Karpas-422 (cell line): ENCODE data around the gene GUCA1A. TPM values are rescaled to one million over a fixed set of nuclear protein-coding genes. Genes with fewer than 3 reads are reported as not detected.
A peak's percentile ranks its signal among the peaks of the same experiment; 100 is the strongest.
"Not testable (repeated sequence)": the region's sequence is repeated elsewhere in the genome, so short reads cannot be mapped to it uniquely, and the experiment has no call there.

Experiments
- DNase-seq: peaks from one replicate; pipeline ENCODE4 v3.0.0-alpha.2; 2015
- H2AFZ ChIP-seq: fragments of 200-600 bp; sonication (generic); 2 replicates; pipeline ENCODE4 v1.6.1; 2014; ENCODE audit warnings: antibody characterized with exemption, low read length, mixed read lengths
- H3K27ac ChIP-seq: fragments of 200-600 bp; sonication (generic); 2 replicates; pipeline ENCODE4 v1.5.1; 2014; ENCODE audit warnings: mild to moderate bottlenecking, low read length, moderate library complexity
- H3K27me3 ChIP-seq: fragments of 200-600 bp; sonication (generic); 2 replicates; pipeline ENCODE4 v1.6.1; 2014; ENCODE audit warnings: low read length, mixed read lengths
- H3K36me3 ChIP-seq: fragments of 200-600 bp; sonication (generic); 2 replicates; pipeline ENCODE4 v1.6.1; 2014; ENCODE audit warnings: low read length, mixed read lengths; ENCODE audit not compliant: insufficient read depth
- H3K4me1 ChIP-seq: fragments of 200-600 bp; sonication (generic); 2 replicates; pipeline ENCODE4 v1.6.1; 2014; ENCODE audit warnings: mild to moderate bottlenecking, low read length, mixed read lengths
- H3K4me2 ChIP-seq: fragments of 200-600 bp; sonication (generic); 2 replicates; pipeline ENCODE4 v1.6.1; 2014; ENCODE audit warnings: low read length, low read depth, mild to moderate bottlenecking; ENCODE audit not compliant: poor library complexity, severe bottlenecking
- H3K4me3 ChIP-seq: fragments of 200-600 bp; sonication (generic); 2 replicates; pipeline ENCODE4 v1.5.1; 2014; ENCODE audit warnings: mild to moderate bottlenecking, antibody characterized with exemption, low read length, mixed read lengths
- H3K79me2 ChIP-seq: fragments of 200-600 bp; sonication (generic); 2 replicates; pipeline ENCODE4 v1.6.1; 2014; ENCODE audit warnings: mild to moderate bottlenecking, low read length, mixed read lengths
- H3K9ac ChIP-seq: fragments of 200-600 bp; sonication (generic); 2 replicates; pipeline ENCODE4 v1.6.0; 2014; ENCODE audit warnings: low read length
- H3K9me2 ChIP-seq: fragments of 200-600 bp; sonication (generic), shearing (Covaris generic); replicated peaks from 2 replicates; pipeline ENCODE4 v1.6.0; 2014; ENCODE audit warnings: mild to moderate bottlenecking, low read length, moderate library complexity; ENCODE audit not compliant: insufficient read depth
- H3K9me3 ChIP-seq: fragments of 300-700, 200-600 bp; sonication (generic); 2 replicates; pipeline ENCODE4 v1.6.1; 2014; ENCODE audit warnings: low read length, mixed read lengths
- H4K20me1 ChIP-seq: fragments of 200-600 bp; sonication (generic); 2 replicates; pipeline ENCODE4 v1.6.1; 2014; ENCODE audit warnings: mild to moderate bottlenecking, antibody characterized with exemption, low read length, low read depth; ENCODE audit not compliant: insufficient read depth
- total RNA-seq: library from RNA; depleted of rRNA; stranded (reverse); fragments of >200 nt; shearing (Covaris generic); gene quantifications from 2 replicates; pipeline ENCODE4 v1.2.3, GENCODE V29; 2014; ENCODE audit warnings: low replicate concordance

GUCA1A gene
- total RNA-seq, 1 experiment from 2014 or later, result not detected

DNA sequence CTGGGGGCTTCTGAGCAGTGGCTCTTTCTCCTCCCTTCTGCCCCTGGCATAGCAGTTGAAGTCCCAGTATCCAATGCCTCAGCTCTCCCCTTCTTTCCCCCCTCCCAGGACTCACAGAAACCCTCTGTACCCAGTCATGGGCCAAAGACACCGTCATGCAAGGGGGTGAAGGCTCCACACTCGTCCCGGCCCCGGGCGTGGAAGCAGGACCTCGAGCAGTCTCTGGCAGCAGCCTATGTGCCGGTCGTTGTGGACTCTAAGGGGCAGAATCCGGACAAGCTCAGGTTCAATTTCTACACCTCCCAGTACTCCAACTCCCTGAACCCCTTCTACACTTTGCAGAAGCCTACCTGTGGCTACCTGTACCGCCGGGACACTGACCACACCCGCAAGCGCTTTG, 10.4 kb upstream of the GUCA1A start:
- Histone ChIP-seq H3K9me2 (no peaks in the 10 kb centered on the region), H3K4me1 (peaks cover 9% of the 10 kb centered on the region), H3K36me3 (no peaks in the 10 kb centered on the region), H4K20me1 (no peaks in the 10 kb centered on the region), H3K27ac (no peak overlapping the region), H3K4me3 (no peak overlapping the region), H3K9me3 (no peaks in the 10 kb centered on the region), H3K79me2 (no peaks in the 10 kb centered on the region), H2AFZ (no peak overlapping the region), H3K9ac (no peak overlapping the region), H3K27me3 (no peaks in the 10 kb centered on the region), H3K4me2 (no peak overlapping the region)
- no peak for DNase-seq

DNA sequence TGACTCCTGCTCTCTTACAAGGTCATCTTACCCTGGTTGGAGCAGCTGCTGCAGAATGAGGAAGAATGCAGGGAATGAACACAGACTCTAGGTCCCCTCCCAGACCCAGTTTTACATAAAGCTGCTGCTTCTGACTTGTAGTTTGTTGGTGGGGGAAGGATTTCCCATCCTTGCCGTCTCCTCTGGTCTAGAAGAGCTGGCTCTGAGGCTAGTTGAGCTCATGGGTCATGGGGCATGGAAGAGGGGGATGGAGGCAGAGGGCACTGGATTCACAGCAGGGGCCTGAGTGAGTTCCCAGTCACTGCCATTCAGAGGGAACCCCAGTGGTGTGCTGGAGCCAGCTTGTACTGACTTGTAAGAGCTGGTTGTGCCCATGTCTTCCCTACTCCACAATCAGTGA, 9.2 kb upstream of the GUCA1A start:
- Histone ChIP-seq H2AFZ (no peak overlapping the region), H3K9me3 (no peaks in the 10 kb centered on the region), H3K36me3 (no peaks in the 10 kb centered on the region), H3K79me2 (no peaks in the 10 kb centered on the region), H3K4me1 (peaks cover 9% of the 10 kb centered on the region), H3K9ac (no peak overlapping the region), H3K27ac (no peak overlapping the region), H3K27me3 (no peaks in the 10 kb centered on the region), H3K9me2 (no peaks in the 10 kb centered on the region), H3K4me2 (no peak overlapping the region), H3K4me3 (no peak overlapping the region), H4K20me1 (no peaks in the 10 kb centered on the region)
- DNase-seq, result no peak

DNA sequence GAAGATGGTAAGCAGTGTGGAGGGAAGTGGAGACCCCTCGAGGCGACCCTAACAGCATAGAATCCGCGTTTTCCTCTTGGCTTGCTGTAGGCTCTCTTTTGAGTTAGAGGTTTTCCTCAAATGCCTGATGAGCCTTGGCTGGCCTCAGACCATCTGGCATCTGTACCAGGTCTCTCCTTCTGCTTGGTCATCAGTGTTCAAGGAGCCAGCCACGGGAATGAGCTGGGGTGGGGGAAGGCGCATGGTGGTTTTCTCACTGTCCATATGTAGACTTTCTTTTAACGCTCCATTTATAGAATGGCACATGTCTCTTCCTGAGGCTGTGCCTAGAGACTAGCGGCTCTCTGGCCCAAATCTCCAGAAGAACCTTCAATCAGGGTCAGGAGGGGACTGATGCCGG, 8.1 kb upstream of the GUCA1A start:
- H3K9me3 ChIP-seq, result no peaks in the 10 kb centered on the region
- no peak for DNase-seq
- H3K4me2 ChIP-seq, result no peak overlapping the region
- no peaks in the 10 kb centered on the region for H3K27me3 ChIP-seq
- no peaks in the 10 kb centered on the region for H4K20me1 ChIP-seq
- H3K9me2 ChIP-seq, result no peaks in the 10 kb centered on the region
- H3K9ac ChIP-seq, result no peak overlapping the region
- H3K4me3 ChIP-seq, result no peak overlapping the region
- no peaks in the 10 kb centered on the region for H3K36me3 ChIP-seq
- no peaks in the 10 kb centered on the region for H3K79me2 ChIP-seq
- no peak overlapping the region for H3K27ac ChIP-seq
- no peak overlapping the region for H2AFZ ChIP-seq
- H3K4me1 ChIP-seq, result peaks cover 9% of the 10 kb centered on the region

DNA sequence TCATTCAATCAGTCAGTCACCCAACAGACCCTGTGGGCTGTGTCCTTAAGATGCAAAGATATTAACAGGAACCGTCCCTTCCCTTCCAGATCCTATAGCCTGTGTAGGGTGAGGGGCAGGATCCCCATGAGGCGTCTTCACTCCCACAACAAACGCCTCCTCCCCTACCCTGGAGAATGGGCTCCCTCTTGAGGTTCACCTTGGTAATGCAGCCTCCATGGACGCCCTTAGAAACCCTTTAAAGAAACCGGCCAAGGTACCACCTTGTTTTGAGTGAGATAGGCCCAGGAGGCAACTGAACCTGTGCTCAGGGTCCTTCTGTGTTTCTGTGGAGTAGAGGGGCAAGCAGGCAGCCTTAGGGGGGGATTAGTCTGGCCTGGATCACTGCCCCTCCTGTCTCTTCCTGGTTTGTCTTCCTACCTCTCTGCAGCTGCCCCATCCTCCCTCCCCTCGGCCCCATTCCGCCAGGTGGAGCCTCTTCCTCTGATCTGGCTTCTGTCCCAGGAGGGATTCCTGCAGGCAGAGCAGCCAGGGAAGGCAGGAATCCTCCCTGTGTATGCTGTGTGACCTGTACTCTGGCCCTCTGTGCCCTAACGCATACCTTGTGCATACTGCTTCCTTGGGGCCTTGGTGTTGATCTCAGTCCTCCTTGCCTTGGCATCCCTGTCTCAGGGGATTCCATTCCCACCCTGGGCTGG, 6.6 kb upstream of the GUCA1A start:
- Histone ChIP-seq H3K27me3 (no peaks in the 10 kb centered on the region), H3K27ac (no peak overlapping the region), H3K79me2 (no peaks in the 10 kb centered on the region), H4K20me1 (no peaks in the 10 kb centered on the region), H3K4me3 (no peak overlapping the region; the same call in 1 of the 2 replicates), H3K9me2 (no peaks in the 10 kb centered on the region), H2AFZ (peak overlapping the region; percentile 34), H3K4me2 (peak overlapping the region; percentile 16), H3K9ac (peak overlapping the region; percentile 16), H3K4me1 (peaks cover 9% of the 10 kb centered on the region), H3K36me3 (no peaks in the 10 kb centered on the region), H3K9me3 (no peaks in the 10 kb centered on the region)
- DNase-seq, result peak; percentile 94

DNA sequence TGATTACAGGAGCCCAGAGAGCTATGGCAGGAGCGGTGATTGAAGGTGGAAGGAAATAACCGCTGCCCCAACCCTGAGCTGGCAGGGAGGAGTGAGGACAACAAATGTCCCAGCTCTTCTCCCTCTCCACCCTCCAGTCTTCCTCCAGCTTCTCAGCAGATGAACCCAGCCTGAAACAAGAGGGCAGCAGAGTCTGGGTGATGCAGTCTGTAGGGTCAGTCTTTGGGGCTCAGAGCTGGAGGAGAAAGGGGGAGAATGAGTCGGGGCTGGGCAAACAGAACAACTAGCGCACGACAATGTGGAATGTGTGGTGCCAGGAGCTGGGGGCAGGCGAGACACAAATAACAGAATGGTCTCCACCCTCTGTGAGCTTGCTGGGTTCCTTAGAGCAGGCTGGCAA, 4.5 kb upstream of the GUCA1A start:
- Histone ChIP-seq H3K27ac (no peak overlapping the region), H3K4me3 (no peak overlapping the region), H3K79me2 (no peaks in the 10 kb centered on the region), H3K4me1 (peaks cover 9% of the 10 kb centered on the region), H2AFZ (no peak overlapping the region), H3K9me3 (no peaks in the 10 kb centered on the region), H3K9me2 (no peaks in the 10 kb centered on the region), H3K36me3 (no peaks in the 10 kb centered on the region), H3K27me3 (no peaks in the 10 kb centered on the region), H3K9ac (no peak overlapping the region), H4K20me1 (no peaks in the 10 kb centered on the region), H3K4me2 (no peak overlapping the region)
- no peak for DNase-seq

DNA sequence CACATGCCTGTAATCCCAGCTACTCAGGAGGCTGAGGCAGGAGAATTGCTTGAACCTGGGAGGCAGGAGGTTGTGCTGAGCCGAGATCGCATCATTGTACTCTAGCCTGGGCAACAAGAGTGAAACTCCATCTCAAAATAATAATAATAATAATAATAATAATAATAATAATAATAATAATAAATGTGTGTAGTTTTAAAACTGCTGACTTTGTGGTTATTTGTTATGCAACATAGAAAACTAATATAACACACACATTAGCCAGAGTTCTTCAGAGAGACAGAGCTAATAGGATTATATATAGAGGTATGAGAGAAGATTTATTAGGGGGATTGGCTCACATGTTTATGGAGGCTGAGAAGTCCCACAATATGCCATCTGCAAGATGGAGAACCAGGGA, 3.4 kb upstream of the GUCA1A start:
- H2AFZ ChIP-seq, H3K27me3 ChIP-seq, H3K4me1 ChIP-seq, H3K9me3 ChIP-seq, H3K4me3 ChIP-seq, H3K27ac ChIP-seq, H3K9ac ChIP-seq, DNase-seq, H3K4me2 ChIP-seq, H3K9me2 ChIP-seq, H3K36me3 ChIP-seq, H4K20me1 ChIP-seq, H3K79me2 ChIP-seq: not testable (repeated sequence)

DNA sequence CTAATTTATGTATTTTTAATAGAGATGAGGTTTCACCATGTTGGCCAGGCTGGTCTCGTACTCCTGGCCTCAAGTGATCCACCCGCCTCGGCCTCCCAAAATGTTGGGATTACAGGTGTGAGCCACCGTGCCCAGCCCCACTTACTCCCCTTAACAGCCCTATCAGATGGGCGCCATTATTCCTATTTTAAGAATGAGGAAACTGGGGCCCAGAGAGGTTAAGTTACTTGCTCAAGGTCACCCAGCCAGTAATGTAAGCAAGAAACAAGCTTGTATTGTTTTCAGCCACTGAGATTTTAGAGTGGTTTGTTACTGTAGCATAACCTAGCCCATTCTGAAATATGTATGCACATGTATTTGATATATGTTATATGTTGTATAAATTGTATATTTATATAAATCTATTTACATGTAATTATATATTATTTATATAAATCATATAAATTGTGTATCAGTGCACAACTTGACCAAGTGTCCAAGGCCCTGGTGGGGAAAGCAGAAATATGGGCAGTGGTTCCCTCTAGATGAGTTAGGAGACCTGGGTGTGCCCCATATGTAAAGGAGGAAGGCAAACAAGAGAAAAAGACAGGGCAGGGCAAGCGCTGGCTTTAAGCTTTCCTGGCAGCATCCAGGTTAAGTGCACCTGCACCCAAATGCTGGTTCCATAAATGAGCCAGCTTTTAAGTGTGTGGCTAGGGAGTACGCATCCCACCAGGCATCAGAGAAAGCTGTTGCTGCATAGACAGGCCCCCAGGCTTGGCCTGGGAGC, 1.2 kb upstream of the GUCA1A start:
- Histone ChIP-seq H3K9ac (no peak overlapping the region), H3K9me3 (no peaks in the 10 kb centered on the region), H3K36me3 (no peaks in the 10 kb centered on the region), H3K27me3 (no peaks in the 10 kb centered on the region), H3K4me2 (no peak overlapping the region), H3K79me2 (no peaks in the 10 kb centered on the region), H2AFZ (no peak overlapping the region), H3K27ac (no peak overlapping the region), H3K4me1 (peaks cover 10% of the 10 kb centered on the region), H3K4me3 (no peak overlapping the region), H4K20me1 (no peaks in the 10 kb centered on the region), H3K9me2 (no peaks in the 10 kb centered on the region)
- no peak for DNase-seq

DNA sequence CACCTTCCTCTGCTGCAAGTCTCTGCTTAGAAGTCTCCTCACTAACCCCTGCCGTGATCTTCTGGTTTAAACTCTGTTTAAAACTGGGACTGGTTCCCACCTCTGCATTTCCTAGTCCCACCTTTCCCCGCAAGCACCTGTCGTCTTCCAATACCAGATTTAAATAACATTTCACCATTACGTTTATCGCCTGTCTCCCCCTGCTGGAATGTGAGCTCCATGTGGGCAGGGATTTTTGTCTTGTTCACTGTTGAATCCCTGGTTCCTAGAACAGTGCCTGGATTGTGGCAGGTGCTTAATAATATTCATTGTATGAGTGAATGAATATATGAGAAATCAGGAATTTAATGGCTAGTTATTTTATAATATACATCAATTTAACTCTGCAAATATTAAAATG, 2.7 kb downstream of the GUCA1A start:
- no peaks in the 10 kb centered on the region for H3K36me3 ChIP-seq
- no peak for DNase-seq
- H3K9me3 ChIP-seq, result no peaks in the 10 kb centered on the region
- no peak overlapping the region for H3K4me2 ChIP-seq
- no peak overlapping the region for H3K4me3 ChIP-seq
- H3K27ac ChIP-seq, result no peak overlapping the region
- no peaks in the 10 kb centered on the region for H3K79me2 ChIP-seq
- H3K27me3 ChIP-seq, result no peaks in the 10 kb centered on the region
- peaks cover 17% of the 10 kb centered on the region for H3K4me1 ChIP-seq
- no peak overlapping the region for H3K9ac ChIP-seq
- no peaks in the 10 kb centered on the region for H3K9me2 ChIP-seq
- no peak overlapping the region for H2AFZ ChIP-seq
- no peaks in the 10 kb centered on the region for H4K20me1 ChIP-seq
